Measurements from ENCODE around the gene PLXNA4. TPM values are rescaled to one million over a fixed set of nuclear protein-coding genes. Genes with fewer than 3 reads are reported as not detected.

Gene PLXNA4
- polyA plus RNA-seq, 2 of the 4 experiments (the other 2 are of a cell fraction), result 0.12 to 0.34 TPM

- FAIRE-seq (no peak), ATAC-seq (no peak), DNase-seq (ENCODE audit: low read depth in 1 of 2, low spot score in 1 of 2) (no peak)
- Histone ChIP-seq H3K4me2 (no peak overlapping the region), H3K4me3 (no peak overlapping the region), H3K4me1 (no peaks in the 10 kb centered on the region), H3K27ac (no peak overlapping the region), H3K9me3 (no peaks in the 10 kb centered on the region)
- ChIA-PET CTCF (interaction anchor here (1.4 kb wide), 1 partner anchor 11 kb away, joined by 3 read pairs; no protein-coding TSS in a partner anchor), POLR2A (no interaction called here)
- TF ChIP-seq FOSL2 (IDR thresholded peaks at IDR 0.05) (no peak), FOSL2 (CRISPR knock-in tag; IDR thresholded peaks at IDR 0.05) (no peak), ESRRA (IDR thresholded peaks at IDR 0.05; ENCODE audit: borderline replicate concordance, low read length) (no peak), HEYL (CRISPR knock-in tag; IDR thresholded peaks at IDR 0.05) (no peak), HES2 (IDR thresholded peaks at IDR 0.05) (no peak), HOXB13 (CRISPR knock-in tag; IDR thresholded peaks at IDR 0.05; ENCODE audit: low read depth) (no peak), HOXB5 (CRISPR knock-in tag; IDR thresholded peaks at IDR 0.05) (no peak)
- WGBS (ENCODE audit: missing lambda C conversion rate), result 45% methylated on average over 5 of the region's 5 CpGs
Observed at GRCh38 chr7:132364226-132364625, 212.0 kb downstream of the PLXNA4 start.

GRCh38 chr7:132362059-132362458, 214.2 kb downstream of the PLXNA4 start:
- H3K4me3 ChIP-seq, result no peak overlapping the region
- H3K4me2 ChIP-seq, result no peak overlapping the region
- no peak for TF ChIP-seq EHF (CRISPR knock-in tag; IDR thresholded peaks at IDR 0.05)
- TF ChIP-seq HDAC2 (IDR thresholded peaks at IDR 0.05), result no peak
- no peak for TF ChIP-seq ZSCAN20 (CRISPR knock-in tag; IDR thresholded peaks at IDR 0.05)
- no peak for TF ChIP-seq TFCP2L1 (CRISPR knock-in tag; IDR thresholded peaks at IDR 0.05)
- no peak for FAIRE-seq
- DNase-seq (ENCODE audit: low read depth in 1 of 2, low spot score in 1 of 2), result no peak
- ChIA-PET POLR2A (no interaction called here), CTCF (no interaction called here)
- WGBS (ENCODE audit: missing lambda C conversion rate), result 66% methylated on average over 2 of the region's 2 CpGs
- no peaks in the 10 kb centered on the region for H3K4me1 ChIP-seq
- ATAC-seq, result no peak
- no peaks in the 10 kb centered on the region for H3K9me3 ChIP-seq
- H3K27ac ChIP-seq, result no peak overlapping the region

GRCh38 chr7:132361146-132361545, 215.1 kb downstream of the PLXNA4 start:
- FAIRE-seq (no peak), DNase-seq (ENCODE audit: low read depth in 1 of 2, low spot score in 1 of 2) (no peak), ATAC-seq (no peak)
- WGBS (ENCODE audit: missing lambda C conversion rate), result 17% methylated on average over 5 of the region's 5 CpGs
- Histone ChIP-seq H3K4me1 (no peaks in the 10 kb centered on the region), H3K9me3 (no peaks in the 10 kb centered on the region), H3K27ac (no peak overlapping the region), H3K4me3 (no peak overlapping the region), H3K4me2 (no peak overlapping the region)
- CTCF ChIA-PET, result no interaction called here
- POLR2A ChIA-PET, result no interaction called here
- TF ChIP-seq TP53 (CRISPR knock-in tag; IDR thresholded peaks at IDR 0.05) (no peak), FOSB (CRISPR knock-in tag; IDR thresholded peaks at IDR 0.05) (no peak), CBX8 (IDR thresholded peaks at IDR 0.05) (no peak), FOXS1 (CRISPR knock-in tag; IDR thresholded peaks at IDR 0.05) (no peak), RCOR1 (IDR thresholded peaks at IDR 0.05; ENCODE audit: low read depth, low read length) (no peak), TFCP2L1 (CRISPR knock-in tag; IDR thresholded peaks at IDR 0.05) (no peak), NFE2L2 (conservative IDR thresholded peaks at IDR 0.05; ENCODE audit: low read length) (no peak), POLR2A (IDR thresholded peaks at IDR 0.05; ENCODE audit: low read length) (no peak), KDM5A (IDR thresholded peaks at IDR 0.05) (no peak), HES2 (IDR thresholded peaks at IDR 0.05) (no peak), BCL3 (IDR thresholded peaks at IDR 0.05) (no peak), HDAC2 (IDR thresholded peaks at IDR 0.05) (no peak), USF2 (IDR thresholded peaks at IDR 0.05) (no peak), ESRRA (IDR thresholded peaks at IDR 0.05; ENCODE audit: borderline replicate concordance, low read length) (no peak), ELK1 (IDR thresholded peaks at IDR 0.05; ENCODE audit: low read depth, low read length) (no peak)

All from A549 (cell line).